ENCODE measurements around the gene LRRC8D. TPM values are rescaled to one million over a fixed set of nuclear protein-coding genes. Genes with fewer than 3 reads are reported as not detected.

The LRRC8D gene
- total RNA-seq, 1 experiment from 2014 or later = 39.4 TPM

DNA sequence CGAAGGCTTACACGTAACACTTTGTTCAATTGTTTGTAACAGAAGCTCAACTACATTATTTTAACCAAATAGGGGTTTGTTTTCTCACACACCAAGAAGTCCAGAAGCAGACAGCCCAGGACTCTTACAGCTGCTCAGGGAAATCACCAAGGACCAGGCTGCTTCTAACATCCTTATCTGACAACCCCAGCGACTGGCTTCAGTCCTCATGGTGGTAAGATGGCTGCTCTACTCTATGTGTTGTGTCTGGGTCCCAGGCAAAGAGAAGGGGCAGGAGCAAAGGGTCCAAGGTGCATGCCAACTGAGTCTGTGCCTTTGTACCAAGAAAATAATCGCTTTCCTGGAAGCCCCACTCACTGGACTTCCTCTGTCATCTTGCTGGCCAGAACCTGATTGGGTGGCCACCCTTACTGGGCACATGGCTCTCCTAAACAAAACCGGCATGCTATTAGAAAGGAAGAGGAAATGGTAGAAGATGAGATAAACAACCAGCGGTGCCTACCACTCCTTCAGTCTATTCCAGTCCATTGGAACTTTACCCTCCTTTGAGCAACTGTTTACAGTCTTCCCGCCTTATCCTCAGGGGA, 34.1 kb upstream of the LRRC8D start:
- POLR2A ChIA-PET = no interaction called here
- H3K36me3 ChIP-seq (ENCODE audit: control insufficient read depth, insufficient read depth, low read length) = no peaks in the 10 kb centered on the region
- no peaks in the 10 kb centered on the region for H3K4me1 Mint-ChIP-seq (ENCODE audit: low read depth, unreplicated experiment)
- TF ChIP-seq, protein P1, sequence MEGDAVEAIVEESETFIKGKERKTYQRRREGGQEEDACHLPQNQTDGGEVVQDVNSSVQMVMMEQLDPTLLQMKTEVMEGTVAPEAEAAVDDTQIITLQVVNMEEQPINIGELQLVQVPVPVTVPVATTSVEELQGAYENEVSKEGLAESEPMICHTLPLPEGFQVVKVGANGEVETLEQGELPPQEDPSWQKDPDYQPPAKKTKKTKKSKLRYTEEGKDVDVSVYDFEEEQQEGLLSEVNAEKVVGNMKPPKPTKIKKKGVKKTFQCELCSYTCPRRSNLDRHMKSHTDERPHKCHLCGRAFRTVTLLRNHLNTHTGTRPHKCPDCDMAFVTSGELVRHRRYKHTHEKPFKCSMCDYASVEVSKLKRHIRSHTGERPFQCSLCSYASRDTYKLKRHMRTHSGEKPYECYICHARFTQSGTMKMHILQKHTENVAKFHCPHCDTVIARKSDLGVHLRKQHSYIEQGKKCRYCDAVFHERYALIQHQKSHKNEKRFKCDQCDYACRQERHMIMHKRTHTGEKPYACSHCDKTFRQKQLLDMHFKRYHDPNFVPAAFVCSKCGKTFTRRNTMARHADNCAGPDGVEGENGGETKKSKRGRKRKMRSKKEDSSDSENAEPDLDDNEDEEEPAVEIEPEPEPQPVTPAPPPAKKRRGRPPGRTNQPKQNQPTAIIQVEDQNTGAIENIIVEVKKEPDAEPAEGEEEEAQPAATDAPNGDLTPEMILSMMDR (IDR thresholded peaks at IDR 0.05; ENCODE audit: insufficient read depth in 1 of 2, low read depth in 1 of 2, low read length in 1 of 2, severe bottlenecking in 1 of 2, unreplicated experiment in 1 of 2) = no peak
- no peak overlapping the region for H3K27ac Mint-ChIP-seq (ENCODE audit: unreplicated experiment)
- no peaks in the 10 kb centered on the region for H3K27me3 Mint-ChIP-seq (ENCODE audit: insufficient read depth, unreplicated experiment)
- H3K36me3 Mint-ChIP-seq (ENCODE audit: insufficient read depth, unreplicated experiment) = no peaks in the 10 kb centered on the region
- H3K27me3 ChIP-seq (replicated peaks; ENCODE audit: control insufficient read depth, insufficient read depth, low read length) = no peaks in the 10 kb centered on the region
- CTCF ChIA-PET = no interaction called here
- H3K9me3 Mint-ChIP-seq (ENCODE audit: unreplicated experiment) = no peaks in the 10 kb centered on the region
- no peaks in the 10 kb centered on the region for H3K4me1 ChIP-seq
- H3K9me3 ChIP-seq = no peaks in the 10 kb centered on the region
- no peak for DNase-seq
- BruUV-seq (replicated peaks) = no TSS peak
- intact Hi-C loops (cut with micrococcal nuclease; ENCODE audit: unreplicated experiment) = no loop called here
- no peak overlapping the region for H3K4me3 ChIP-seq (ENCODE audit: low read depth, low read length)
- no peak overlapping the region for H3K4me3 Mint-ChIP-seq (ENCODE audit: unreplicated experiment)

DNA sequence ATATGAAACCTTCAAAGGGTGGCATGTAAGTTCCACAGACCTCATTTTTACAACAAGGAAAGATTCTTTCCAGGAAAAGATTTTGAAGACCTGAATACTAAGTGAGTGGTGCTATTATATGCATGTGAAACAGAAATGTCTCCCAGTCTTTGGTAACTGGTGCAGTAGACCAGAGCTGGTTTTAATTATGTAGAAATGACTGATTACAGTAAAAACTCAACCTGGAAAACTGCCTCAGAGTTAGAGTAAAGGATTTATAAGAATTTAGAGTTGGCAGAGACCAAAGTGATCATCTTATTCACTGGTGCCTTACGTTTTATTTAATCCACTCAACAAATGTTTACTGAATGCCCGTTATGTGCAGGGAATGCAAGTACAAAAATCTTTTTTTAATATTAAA, 30.2 kb upstream of the LRRC8D start:
- CTCF ChIA-PET = no interaction called here
- TF ChIP-seq, protein P1 (IDR thresholded peaks at IDR 0.05; ENCODE audit: insufficient read depth in 1 of 2, low read depth in 1 of 2, low read length in 1 of 2, severe bottlenecking in 1 of 2, unreplicated experiment in 1 of 2) = no peak
- no peak overlapping the region for H3K27ac Mint-ChIP-seq (ENCODE audit: unreplicated experiment)
- no peak overlapping the region for H3K4me3 Mint-ChIP-seq (ENCODE audit: unreplicated experiment)
- no peaks in the 10 kb centered on the region for H3K4me1 Mint-ChIP-seq (ENCODE audit: low read depth, unreplicated experiment)
- H3K9me3 ChIP-seq = no peaks in the 10 kb centered on the region
- no peaks in the 10 kb centered on the region for H3K4me1 ChIP-seq
- H3K27me3 Mint-ChIP-seq (ENCODE audit: insufficient read depth, unreplicated experiment) = no peaks in the 10 kb centered on the region
- no peaks in the 10 kb centered on the region for H3K27me3 ChIP-seq (replicated peaks; ENCODE audit: control insufficient read depth, insufficient read depth, low read length)
- no peaks in the 10 kb centered on the region for H3K36me3 Mint-ChIP-seq (ENCODE audit: insufficient read depth, unreplicated experiment)
- intact Hi-C loops (cut with micrococcal nuclease; ENCODE audit: unreplicated experiment) = no loop called here
- POLR2A ChIA-PET = no interaction called here
- BruUV-seq (replicated peaks) = no TSS peak
- no peak overlapping the region for H3K4me3 ChIP-seq (ENCODE audit: low read depth, low read length)
- DNase-seq = no peak
- H3K36me3 ChIP-seq (ENCODE audit: control insufficient read depth, insufficient read depth, low read length) = no peaks in the 10 kb centered on the region
- H3K9me3 Mint-ChIP-seq (ENCODE audit: unreplicated experiment) = no peaks in the 10 kb centered on the region

DNA sequence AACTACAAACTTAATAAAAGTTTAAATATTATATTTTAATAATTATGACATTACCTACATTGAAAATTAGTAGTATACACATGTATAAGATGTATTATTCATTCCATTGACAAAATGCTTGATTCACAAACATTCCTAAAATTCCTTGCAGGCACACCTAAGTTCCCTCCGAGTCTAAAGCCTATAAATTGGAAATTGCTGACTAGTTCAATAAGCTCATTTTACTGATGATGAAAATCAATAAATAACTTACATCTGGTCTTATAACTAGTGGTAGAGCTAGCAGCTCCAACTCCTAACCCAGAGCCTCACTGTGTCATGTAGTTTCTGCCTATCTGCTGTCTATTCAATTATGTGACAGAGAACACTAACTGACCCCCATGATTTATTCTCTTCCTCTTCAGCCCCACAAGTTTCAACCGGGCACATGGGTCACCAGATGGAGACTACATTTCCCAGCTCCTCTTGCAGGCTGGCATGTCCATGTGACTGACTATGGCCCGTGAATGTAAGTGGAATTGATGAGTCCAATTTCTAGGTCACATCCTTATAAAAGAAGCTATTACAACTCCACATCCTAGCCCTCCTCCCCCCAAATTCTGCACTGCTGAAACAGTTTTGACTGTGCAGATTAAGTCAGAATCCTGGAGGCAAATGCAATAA, 29.6 kb upstream of the LRRC8D start:
- Mint-ChIP-seq H3K27me3 (ENCODE audit: insufficient read depth, unreplicated experiment) (no peaks in the 10 kb centered on the region), H3K4me3 (ENCODE audit: unreplicated experiment) (no peak overlapping the region), H3K4me1 (ENCODE audit: low read depth, unreplicated experiment) (no peaks in the 10 kb centered on the region), H3K27ac (ENCODE audit: unreplicated experiment) (no peak overlapping the region), H3K9me3 (ENCODE audit: unreplicated experiment) (no peaks in the 10 kb centered on the region), H3K36me3 (ENCODE audit: insufficient read depth, unreplicated experiment) (no peaks in the 10 kb centered on the region)
- intact Hi-C loops (cut with micrococcal nuclease; ENCODE audit: unreplicated experiment) = no loop called here
- Histone ChIP-seq H3K9me3 (no peaks in the 10 kb centered on the region), H3K4me3 (ENCODE audit: low read depth, low read length) (no peak overlapping the region), H3K36me3 (ENCODE audit: control insufficient read depth, insufficient read depth, low read length) (no peaks in the 10 kb centered on the region), H3K27me3 (replicated peaks; ENCODE audit: control insufficient read depth, insufficient read depth, low read length) (no peaks in the 10 kb centered on the region), H3K4me1 (no peaks in the 10 kb centered on the region)
- CTCF ChIA-PET = no interaction called here
- no peak for DNase-seq
- TF ChIP-seq, protein P1 (IDR thresholded peaks at IDR 0.05; ENCODE audit: insufficient read depth in 1 of 2, low read depth in 1 of 2, low read length in 1 of 2, severe bottlenecking in 1 of 2, unreplicated experiment in 1 of 2) = no peak
- BruUV-seq (replicated peaks) = no TSS peak
- POLR2A ChIA-PET = no interaction called here
